Memory B cell (primary cell): ENCODE results near the gene FAM3C.

Experiments used
- ATAC-seq: fragments of 150-1000 bp; cut with Tn5 transposase; 2 replicates; pipeline ENCODE4 v1.10.0; 2021; ENCODE audit warnings: low read depth, mild to moderate bottlenecking, moderate library complexity
- DNase-seq, 2 donors: peaks; one replicate each; pipeline ENCODE4 v3.0.0; 2022; ENCODE audit warnings: low spot score in 2 of 2
- H3K27ac Mint-ChIP-seq: one replicate; pipeline ENCODE4 v1.8.0; 2022; ENCODE audit warnings: mild to moderate bottlenecking, moderate library complexity, mixed read lengths
- H3K27me3 Mint-ChIP-seq: one replicate; pipeline ENCODE4 v1.8.0; 2022; ENCODE audit warnings: mixed read lengths
- H3K36me3 Mint-ChIP-seq: one replicate; pipeline ENCODE4 v1.8.0; 2022; ENCODE audit warnings: mild to moderate bottlenecking, mixed read lengths
- H3K4me1 Mint-ChIP-seq: one replicate; pipeline ENCODE4 v1.8.0; 2022; ENCODE audit warnings: mixed read lengths
- H3K4me3 Mint-ChIP-seq: one replicate; pipeline ENCODE4 v1.8.0; 2022; ENCODE audit warnings: mild to moderate bottlenecking, moderate library complexity, mixed read lengths
- H3K9me3 Mint-ChIP-seq: one replicate; pipeline ENCODE4 v1.8.0; 2022; ENCODE audit warnings: mixed read lengths

FAM3C gene

GRCh38 chr7:121382473-121382872 is 13.6 kb downstream of the FAM3C start:
- no peak for DNase-seq
- H3K4me3 Mint-ChIP-seq: no peak overlapping the region
- peaks cover 56% of the 10 kb centered on the region for H3K4me1 Mint-ChIP-seq
- H3K27ac Mint-ChIP-seq: peak overlapping the region; percentile 97
- H3K27me3 Mint-ChIP-seq: no peaks in the 10 kb centered on the region
- peak; percentile 16 for ATAC-seq
- H3K36me3 Mint-ChIP-seq: peaks cover 20% of the 10 kb centered on the region
- no peaks in the 10 kb centered on the region for H3K9me3 Mint-ChIP-seq

GRCh38 chr7:121379930-121380329 is 16.2 kb downstream of the FAM3C start:
- ATAC-seq: no peak
- H3K27me3 Mint-ChIP-seq: no peaks in the 10 kb centered on the region
- H3K27ac Mint-ChIP-seq: peak overlapping the region; percentile 97
- peaks cover 40% of the 10 kb centered on the region for H3K36me3 Mint-ChIP-seq
- H3K4me3 Mint-ChIP-seq: peak overlapping the region; percentile 41
- no peak for DNase-seq
- H3K4me1 Mint-ChIP-seq: peaks cover 62% of the 10 kb centered on the region
- peaks cover 5% of the 10 kb centered on the region for H3K9me3 Mint-ChIP-seq

- no peaks in the 10 kb centered on the region for H3K27me3 Mint-ChIP-seq
- H3K36me3 Mint-ChIP-seq: peaks cover 46% of the 10 kb centered on the region
- DNase-seq (no peak), ATAC-seq (peak; percentile 50)
- H3K27ac Mint-ChIP-seq: peak overlapping the region; percentile 81
- peaks cover 5% of the 10 kb centered on the region for H3K9me3 Mint-ChIP-seq
- no peak overlapping the region for H3K4me3 Mint-ChIP-seq
- H3K4me1 Mint-ChIP-seq: peaks cover 57% of the 10 kb centered on the region
These were observed 19.1 kb downstream of the FAM3C start for GRCh38 chr7:121376979-121377378.

GRCh38 chr7:121373177-121373576 is 22.9 kb downstream of the FAM3C start:
- ATAC-seq: no peak
- Mint-ChIP-seq H3K27ac (peak overlapping the region; percentile 91), H3K36me3 (peaks cover 40% of the 10 kb centered on the region), H3K4me3 (peak overlapping the region; percentile 54), H3K27me3 (no peaks in the 10 kb centered on the region), H3K9me3 (peaks cover 5% of the 10 kb centered on the region), H3K4me1 (peaks cover 52% of the 10 kb centered on the region)
- DNase-seq: no peak

- Mint-ChIP-seq H3K36me3 (peaks cover 37% of the 10 kb centered on the region), H3K4me3 (peak overlapping the region; percentile 81), H3K9me3 (peaks cover 5% of the 10 kb centered on the region), H3K27ac (peak overlapping the region; percentile 91), H3K27me3 (no peaks in the 10 kb centered on the region), H3K4me1 (peaks cover 53% of the 10 kb centered on the region)
- ATAC-seq (peak; percentile 83), DNase-seq (no peak)
These were observed 23.6 kb downstream of the FAM3C start for GRCh38 chr7:121372376-121373010.

- peak overlapping the region; percentile 35 for H3K27ac Mint-ChIP-seq
- peaks cover 5% of the 10 kb centered on the region for H3K9me3 Mint-ChIP-seq
- peaks cover 32% of the 10 kb centered on the region for H3K36me3 Mint-ChIP-seq
- DNase-seq: no peak
- peaks cover 48% of the 10 kb centered on the region for H3K4me1 Mint-ChIP-seq
- H3K27me3 Mint-ChIP-seq: no peaks in the 10 kb centered on the region
- peak overlapping the region; percentile 34 for H3K4me3 Mint-ChIP-seq
- no peak for ATAC-seq
These were observed 24.2 kb downstream of the FAM3C start for GRCh38 chr7:121371883-121372282.

- peaks cover 29% of the 10 kb centered on the region for H3K36me3 Mint-ChIP-seq
These were observed 24.7 kb downstream of the FAM3C start for GRCh38 chr7:121371367-121371766.

GRCh38 chr7:121369462-121369861 is 26.6 kb downstream of the FAM3C start:
- DNase-seq: no peak
- Mint-ChIP-seq H3K9me3 (no peaks in the 10 kb centered on the region), H3K36me3 (peaks cover 13% of the 10 kb centered on the region), H3K4me3 (peak overlapping the region; percentile 61), H3K27ac (peak overlapping the region; percentile 85), H3K27me3 (no peaks in the 10 kb centered on the region), H3K4me1 (peaks cover 32% of the 10 kb centered on the region)
- ATAC-seq: peak; percentile 28

More at GRCh38 chr7:121371367-121371766, 24.7 kb downstream of the FAM3C start:
- Mint-ChIP-seq H3K4me3 (peak overlapping the region; percentile 44), H3K27ac (peak overlapping the region; percentile 35), H3K9me3 (peaks cover 5% of the 10 kb centered on the region), H3K27me3 (no peaks in the 10 kb centered on the region), H3K4me1 (peaks cover 49% of the 10 kb centered on the region)
- no peak for ATAC-seq
- DNase-seq: no peak

- H3K36me3 Mint-ChIP-seq: peaks cover 12% of the 10 kb centered on the region
- no peak overlapping the region for H3K4me3 Mint-ChIP-seq
- no peak overlapping the region for H3K27ac Mint-ChIP-seq
- DNase-seq (peak; percentile 36 to 50), ATAC-seq (peak; percentile 29)
- no peaks in the 10 kb centered on the region for H3K27me3 Mint-ChIP-seq
- peaks cover 22% of the 10 kb centered on the region for H3K4me1 Mint-ChIP-seq
- no peaks in the 10 kb centered on the region for H3K9me3 Mint-ChIP-seq
These were observed 29.2 kb downstream of the FAM3C start for GRCh38 chr7:121366852-121367431.

- no peak overlapping the region for H3K4me3 Mint-ChIP-seq
- DNase-seq: no peak
- H3K4me1 Mint-ChIP-seq: peaks cover 5% of the 10 kb centered on the region
- H3K27me3 Mint-ChIP-seq: no peaks in the 10 kb centered on the region
- H3K9me3 Mint-ChIP-seq: no peaks in the 10 kb centered on the region
- H3K27ac Mint-ChIP-seq: peak overlapping the region; percentile 24
- H3K36me3 Mint-ChIP-seq: peaks cover 20% of the 10 kb centered on the region
- ATAC-seq: no peak
These were observed 35.5 kb downstream of the FAM3C start for GRCh38 chr7:121360564-121360963.

GRCh38 chr7:121355574-121355973 is 40.5 kb downstream of the FAM3C start:
- DNase-seq (no peak), ATAC-seq (no peak)
- Mint-ChIP-seq H3K27ac (no peak overlapping the region), H3K27me3 (no peaks in the 10 kb centered on the region), H3K9me3 (no peaks in the 10 kb centered on the region), H3K4me3 (no peak overlapping the region), H3K4me1 (peaks cover 9% of the 10 kb centered on the region), H3K36me3 (peaks cover 22% of the 10 kb centered on the region)

GRCh38 chr7:121352323-121352722 is 43.8 kb downstream of the FAM3C start:
- Mint-ChIP-seq H3K4me3 (no peak overlapping the region), H3K27ac (peak overlapping the region; percentile 63), H3K4me1 (peaks cover 9% of the 10 kb centered on the region), H3K9me3 (no peaks in the 10 kb centered on the region), H3K36me3 (peaks cover 22% of the 10 kb centered on the region), H3K27me3 (no peaks in the 10 kb centered on the region)
- no peak for ATAC-seq
- no peak for DNase-seq

GRCh38 chr7:121351682-121352081 is 44.4 kb downstream of the FAM3C start:
- H3K27ac Mint-ChIP-seq: peak overlapping the region; percentile 63
- DNase-seq (no peak), ATAC-seq (no peak)
- H3K9me3 Mint-ChIP-seq: no peaks in the 10 kb centered on the region
- no peaks in the 10 kb centered on the region for H3K27me3 Mint-ChIP-seq
- peaks cover 7% of the 10 kb centered on the region for H3K4me1 Mint-ChIP-seq
- no peak overlapping the region for H3K4me3 Mint-ChIP-seq
- peaks cover 24% of the 10 kb centered on the region for H3K36me3 Mint-ChIP-seq

- no peak for ATAC-seq
- Mint-ChIP-seq H3K27me3 (no peaks in the 10 kb centered on the region), H3K4me3 (no peak overlapping the region), H3K9me3 (no peaks in the 10 kb centered on the region), H3K36me3 (peaks cover 29% of the 10 kb centered on the region), H3K27ac (peak overlapping the region; percentile 62), H3K4me1 (peaks cover 14% of the 10 kb centered on the region)
- no peak for DNase-seq
These were observed 51.6 kb downstream of the FAM3C start for GRCh38 chr7:121344497-121344896.

- DNase-seq (no peak), ATAC-seq (no peak)
- Mint-ChIP-seq H3K9me3 (no peaks in the 10 kb centered on the region), H3K4me3 (no peak overlapping the region), H3K27me3 (no peaks in the 10 kb centered on the region), H3K36me3 (peaks cover 29% of the 10 kb centered on the region), H3K27ac (peak overlapping the region; percentile 62), H3K4me1 (peaks cover 14% of the 10 kb centered on the region)
These were observed 52.0 kb downstream of the FAM3C start for GRCh38 chr7:121344093-121344492.
